Measurements from ENCODE around the gene STRN3.

DNA sequence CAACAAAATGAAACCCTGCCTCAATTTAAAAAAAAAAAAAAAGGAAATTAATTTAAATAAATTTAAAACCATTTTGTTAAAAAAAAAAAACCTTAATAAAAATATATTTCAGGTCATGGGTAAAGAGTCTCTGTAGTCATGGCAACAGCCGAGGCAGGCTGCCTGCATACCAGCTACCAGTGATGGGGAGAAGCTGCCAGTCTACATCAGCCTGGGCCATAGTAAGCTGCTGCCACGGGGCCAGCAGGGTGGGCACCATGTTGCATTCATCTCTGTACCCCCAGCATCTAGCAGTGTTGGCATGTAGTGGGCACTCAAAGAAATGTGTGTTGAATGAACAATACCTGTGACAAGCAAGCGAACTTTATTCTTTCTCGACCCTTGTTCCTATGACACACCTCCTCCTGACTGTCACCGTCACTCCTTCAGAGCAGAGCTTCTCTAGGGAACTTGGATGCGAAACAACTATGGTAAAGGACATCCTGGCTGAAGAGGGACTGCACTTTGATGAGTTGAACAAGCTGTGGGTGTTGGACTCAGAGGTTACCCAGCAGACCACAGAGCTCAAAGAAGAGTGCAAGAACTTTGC is 8.0 kb downstream of the STRN3 start:
- TF ChIP-seq, protein P1, sequence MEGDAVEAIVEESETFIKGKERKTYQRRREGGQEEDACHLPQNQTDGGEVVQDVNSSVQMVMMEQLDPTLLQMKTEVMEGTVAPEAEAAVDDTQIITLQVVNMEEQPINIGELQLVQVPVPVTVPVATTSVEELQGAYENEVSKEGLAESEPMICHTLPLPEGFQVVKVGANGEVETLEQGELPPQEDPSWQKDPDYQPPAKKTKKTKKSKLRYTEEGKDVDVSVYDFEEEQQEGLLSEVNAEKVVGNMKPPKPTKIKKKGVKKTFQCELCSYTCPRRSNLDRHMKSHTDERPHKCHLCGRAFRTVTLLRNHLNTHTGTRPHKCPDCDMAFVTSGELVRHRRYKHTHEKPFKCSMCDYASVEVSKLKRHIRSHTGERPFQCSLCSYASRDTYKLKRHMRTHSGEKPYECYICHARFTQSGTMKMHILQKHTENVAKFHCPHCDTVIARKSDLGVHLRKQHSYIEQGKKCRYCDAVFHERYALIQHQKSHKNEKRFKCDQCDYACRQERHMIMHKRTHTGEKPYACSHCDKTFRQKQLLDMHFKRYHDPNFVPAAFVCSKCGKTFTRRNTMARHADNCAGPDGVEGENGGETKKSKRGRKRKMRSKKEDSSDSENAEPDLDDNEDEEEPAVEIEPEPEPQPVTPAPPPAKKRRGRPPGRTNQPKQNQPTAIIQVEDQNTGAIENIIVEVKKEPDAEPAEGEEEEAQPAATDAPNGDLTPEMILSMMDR (IDR thresholded peaks at IDR 0.05) = no peak
- no peak for TF ChIP-seq POLR2A (IDR thresholded peaks at IDR 0.05)
